Measurements from ENCODE around the gene UQCRC1.

DNA sequence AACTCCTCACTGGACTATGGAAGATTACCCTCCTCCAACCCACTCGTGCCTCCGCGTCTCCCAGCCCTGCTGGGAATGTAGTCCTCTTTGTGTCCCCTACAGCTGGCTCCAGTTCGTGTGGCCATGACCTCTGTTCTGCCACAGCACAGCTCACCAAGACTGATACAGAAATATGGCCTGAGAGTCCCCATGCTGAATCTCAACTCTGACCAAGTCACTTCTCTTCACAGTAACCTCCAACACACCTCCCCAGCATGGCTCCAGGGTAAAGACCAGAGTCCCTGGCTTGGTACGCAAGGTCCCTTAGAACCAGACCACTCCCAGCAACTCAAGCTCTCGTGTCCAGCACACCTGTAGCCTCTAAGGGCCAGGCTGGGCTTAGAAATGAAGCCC lies 12.0 kb downstream of the UQCRC1 start:
- no peak for TF ChIP-seq EP300 (IDR thresholded peaks at IDR 0.05)
- TF ChIP-seq, protein P1, sequence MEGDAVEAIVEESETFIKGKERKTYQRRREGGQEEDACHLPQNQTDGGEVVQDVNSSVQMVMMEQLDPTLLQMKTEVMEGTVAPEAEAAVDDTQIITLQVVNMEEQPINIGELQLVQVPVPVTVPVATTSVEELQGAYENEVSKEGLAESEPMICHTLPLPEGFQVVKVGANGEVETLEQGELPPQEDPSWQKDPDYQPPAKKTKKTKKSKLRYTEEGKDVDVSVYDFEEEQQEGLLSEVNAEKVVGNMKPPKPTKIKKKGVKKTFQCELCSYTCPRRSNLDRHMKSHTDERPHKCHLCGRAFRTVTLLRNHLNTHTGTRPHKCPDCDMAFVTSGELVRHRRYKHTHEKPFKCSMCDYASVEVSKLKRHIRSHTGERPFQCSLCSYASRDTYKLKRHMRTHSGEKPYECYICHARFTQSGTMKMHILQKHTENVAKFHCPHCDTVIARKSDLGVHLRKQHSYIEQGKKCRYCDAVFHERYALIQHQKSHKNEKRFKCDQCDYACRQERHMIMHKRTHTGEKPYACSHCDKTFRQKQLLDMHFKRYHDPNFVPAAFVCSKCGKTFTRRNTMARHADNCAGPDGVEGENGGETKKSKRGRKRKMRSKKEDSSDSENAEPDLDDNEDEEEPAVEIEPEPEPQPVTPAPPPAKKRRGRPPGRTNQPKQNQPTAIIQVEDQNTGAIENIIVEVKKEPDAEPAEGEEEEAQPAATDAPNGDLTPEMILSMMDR (IDR thresholded peaks at IDR 0.05): no peak

Data from tibial nerve (tissue), 4 donors.